Prostate gland (tissue), 2 donors: ENCODE results near the gene DGKI.

ENCODE experiments used
- CTCF ChIP-seq, 4 experiments: fragments of 200-600 bp in 2 of 4; fragments of 450-650 bp in 2 of 4; sonication (generic) in 2 of 4; IDR thresholded peaks; 1 replicate in 3 of 4; 2 replicates in 1 of 4; pipeline ENCODE4 v1.5.1; 2016 to 2019; ENCODE audit warnings: antibody characterized with exemption in 4 of 4, mild to moderate bottlenecking in 2 of 4, moderate library complexity in 2 of 4
- POLR2A ChIP-seq: fragments of 450-650 bp; IDR thresholded peaks from one replicate; pipeline ENCODE4 v1.6.1; 2016; ENCODE audit warnings: antibody characterized with exemption, mild to moderate bottlenecking
- POLR2AphosphoS5 ChIP-seq: sonication (generic); formaldehyde crosslinking; IDR thresholded peaks from one replicate; pipeline ENCODE4 v1.6.1; 2017; ENCODE audit warnings: antibody characterized with exemption

DNA sequence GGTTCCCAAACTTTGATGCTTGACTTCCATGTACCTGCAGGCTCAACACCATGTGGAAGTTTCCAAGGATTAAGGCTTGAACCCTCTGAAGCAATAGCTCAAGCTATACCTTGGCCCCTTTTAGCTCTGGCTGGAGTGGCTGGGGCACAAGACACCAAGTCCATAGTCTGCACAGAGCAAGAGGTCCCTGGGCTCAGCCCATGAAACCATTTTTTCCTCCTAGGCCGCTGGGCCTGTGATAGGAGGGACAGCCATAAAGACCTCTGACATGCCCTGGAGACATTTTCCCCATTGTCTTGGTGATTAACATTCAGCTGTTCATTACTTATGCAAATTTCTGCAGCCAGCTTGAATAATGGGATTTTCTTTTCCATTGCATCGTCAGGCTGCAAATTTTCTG, 14.4 kb downstream of the DGKI start:
- TF ChIP-seq POLR2AphosphoS5 (no peak), CTCF (IDR thresholded peaks at IDR 0.05) (no peak), POLR2A (no peak)
